ENCODE data around the gene DHX8. TPM values are rescaled to one million over a fixed set of nuclear protein-coding genes. Genes with fewer than 3 reads are reported as not detected.

DHX8 gene
- total and polyA plus RNA-seq, 2 donors (not counting 1 experiment from before 2014, with no cell fraction given) = 31.2 to 42.3 TPM

DNA sequence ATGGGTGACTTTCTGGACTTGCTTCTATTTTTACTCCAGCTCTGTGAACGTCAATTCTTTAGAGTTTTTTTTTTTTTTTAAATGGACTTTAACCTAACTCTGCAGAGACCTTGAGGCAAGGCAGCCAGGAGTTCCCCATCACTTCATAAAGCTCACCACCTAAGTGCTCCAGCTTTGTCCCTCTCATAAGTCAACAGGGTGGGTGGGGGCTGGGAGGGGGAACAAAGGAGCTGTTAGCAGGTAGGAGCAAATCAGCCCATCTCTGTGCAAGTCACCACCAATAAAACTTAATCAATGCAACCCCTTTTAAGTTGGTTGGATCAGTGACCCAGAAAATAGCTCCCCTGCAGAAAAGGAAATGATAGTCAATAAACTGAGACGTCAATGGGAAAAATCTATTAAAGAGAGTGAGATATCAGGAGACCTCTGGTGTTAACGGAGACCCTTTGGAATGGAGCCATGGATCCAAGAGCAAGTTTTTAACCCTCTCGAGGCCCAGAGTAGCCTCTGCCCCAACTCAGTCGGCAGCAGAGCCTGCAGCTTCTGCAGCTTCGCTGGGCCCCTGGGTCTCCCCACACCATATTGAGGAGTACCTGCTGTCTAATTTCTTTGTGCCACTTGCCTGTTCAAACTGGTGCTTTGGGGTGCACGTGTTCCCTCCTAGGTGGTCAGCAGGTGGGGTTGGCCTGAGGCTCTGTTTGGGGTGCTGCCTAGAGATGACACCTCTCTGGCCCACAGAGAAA is 90.0 kb downstream of the DHX8 start:
- Histone ChIP-seq H4K20me1 (ENCODE audit: control insufficient read depth, extremely low read depth, insufficient read depth, low read length) (no peaks in the 10 kb centered on the region), H3K36me3 (ENCODE audit: control insufficient read depth, insufficient read depth, low read length) (no peaks in the 10 kb centered on the region), H3K4me2 (ENCODE audit: extremely low read depth, insufficient read depth, low read length) (no peak overlapping the region), H3K9ac (ENCODE audit: insufficient read depth, low read length) (no peak overlapping the region), H3K4me1 (ENCODE audit: control insufficient read depth, extremely low read depth, insufficient read depth, low read length) (peaks cover 3% of the 10 kb centered on the region), H3K27me3 (ENCODE audit: control insufficient read depth, insufficient read depth, low read length) (no peaks in the 10 kb centered on the region), H3K4me3 (replicated peaks in 1 of 4; ENCODE audit: control extremely low read depth in 1 of 4, insufficient read depth in 1 of 4, low read depth in 3 of 4, low read length in 4 of 4) (no peak overlapping the region), H3K9me3 (ENCODE audit: control insufficient read depth, insufficient read depth, low read depth, low read length) (no peaks in the 10 kb centered on the region), H2AFZ (ENCODE audit: low read length) (no peak overlapping the region), H3K79me2 (ENCODE audit: control insufficient read depth, insufficient read depth, low read length) (no peaks in the 10 kb centered on the region), H3K27ac (ENCODE audit: insufficient read depth, low read length) (no peak overlapping the region)
- TF ChIP-seq, protein P1, sequence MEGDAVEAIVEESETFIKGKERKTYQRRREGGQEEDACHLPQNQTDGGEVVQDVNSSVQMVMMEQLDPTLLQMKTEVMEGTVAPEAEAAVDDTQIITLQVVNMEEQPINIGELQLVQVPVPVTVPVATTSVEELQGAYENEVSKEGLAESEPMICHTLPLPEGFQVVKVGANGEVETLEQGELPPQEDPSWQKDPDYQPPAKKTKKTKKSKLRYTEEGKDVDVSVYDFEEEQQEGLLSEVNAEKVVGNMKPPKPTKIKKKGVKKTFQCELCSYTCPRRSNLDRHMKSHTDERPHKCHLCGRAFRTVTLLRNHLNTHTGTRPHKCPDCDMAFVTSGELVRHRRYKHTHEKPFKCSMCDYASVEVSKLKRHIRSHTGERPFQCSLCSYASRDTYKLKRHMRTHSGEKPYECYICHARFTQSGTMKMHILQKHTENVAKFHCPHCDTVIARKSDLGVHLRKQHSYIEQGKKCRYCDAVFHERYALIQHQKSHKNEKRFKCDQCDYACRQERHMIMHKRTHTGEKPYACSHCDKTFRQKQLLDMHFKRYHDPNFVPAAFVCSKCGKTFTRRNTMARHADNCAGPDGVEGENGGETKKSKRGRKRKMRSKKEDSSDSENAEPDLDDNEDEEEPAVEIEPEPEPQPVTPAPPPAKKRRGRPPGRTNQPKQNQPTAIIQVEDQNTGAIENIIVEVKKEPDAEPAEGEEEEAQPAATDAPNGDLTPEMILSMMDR (conservative IDR thresholded peaks at IDR 0.05 in 1 of 2, IDR thresholded peaks at IDR 0.05 in 1 of 2; ENCODE audit: low read depth in 1 of 2, low read length in 2 of 2) = no peak
- no peak for TF ChIP-seq EZH2 (IDR thresholded peaks at IDR 0.05; ENCODE audit: low read length, missing control alignments)
- DNase-seq (ENCODE audit: low read depth in 2 of 2) = no peak

GRCh38 chr17:43574348-43574747 is 90.6 kb downstream of the DHX8 start:
- peaks cover 6% of the 10 kb centered on the region for H3K4me1 ChIP-seq (ENCODE audit: control insufficient read depth, extremely low read depth, insufficient read depth, low read length)
- no peaks in the 10 kb centered on the region for H3K79me2 ChIP-seq (ENCODE audit: control insufficient read depth, insufficient read depth, low read length)
- H3K27me3 ChIP-seq (ENCODE audit: control insufficient read depth, insufficient read depth, low read length) = no peaks in the 10 kb centered on the region
- no peaks in the 10 kb centered on the region for H4K20me1 ChIP-seq (ENCODE audit: control insufficient read depth, extremely low read depth, insufficient read depth, low read length)
- no peak overlapping the region for H3K9ac ChIP-seq (ENCODE audit: insufficient read depth, low read length)
- H2AFZ ChIP-seq (ENCODE audit: low read length) = no peak overlapping the region
- H3K4me3 ChIP-seq (replicated peaks in 1 of 4; ENCODE audit: control extremely low read depth in 1 of 4, insufficient read depth in 1 of 4, low read depth in 3 of 4, low read length in 4 of 4) = no peak overlapping the region
- H3K9me3 ChIP-seq (ENCODE audit: control insufficient read depth, insufficient read depth, low read depth, low read length) = no peaks in the 10 kb centered on the region
- no peak for DNase-seq (ENCODE audit: low read depth in 2 of 2)
- no peaks in the 10 kb centered on the region for H3K36me3 ChIP-seq (ENCODE audit: control insufficient read depth, insufficient read depth, low read length)
- no peak for TF ChIP-seq EZH2 (IDR thresholded peaks at IDR 0.05; ENCODE audit: low read length, missing control alignments)
- H3K4me2 ChIP-seq (ENCODE audit: extremely low read depth, insufficient read depth, low read length) = no peak overlapping the region
- no peak overlapping the region for H3K27ac ChIP-seq (ENCODE audit: insufficient read depth, low read length)

GRCh38 chr17:43574896-43575525 is 91.2 kb downstream of the DHX8 start:
- Histone ChIP-seq H3K27me3 (ENCODE audit: control insufficient read depth, insufficient read depth, low read length) (no peaks in the 10 kb centered on the region), H3K4me1 (ENCODE audit: control insufficient read depth, extremely low read depth, insufficient read depth, low read length) (peaks cover 7% of the 10 kb centered on the region), H3K4me2 (ENCODE audit: extremely low read depth, insufficient read depth, low read length) (no peak overlapping the region), H3K36me3 (ENCODE audit: control insufficient read depth, insufficient read depth, low read length) (no peaks in the 10 kb centered on the region), H3K79me2 (ENCODE audit: control insufficient read depth, insufficient read depth, low read length) (no peaks in the 10 kb centered on the region), H3K9ac (ENCODE audit: insufficient read depth, low read length) (no peak overlapping the region), H3K27ac (ENCODE audit: insufficient read depth, low read length) (no peak overlapping the region), H4K20me1 (ENCODE audit: control insufficient read depth, extremely low read depth, insufficient read depth, low read length) (no peaks in the 10 kb centered on the region), H3K9me3 (ENCODE audit: control insufficient read depth, insufficient read depth, low read depth, low read length) (no peaks in the 10 kb centered on the region), H3K4me3 (replicated peaks in 1 of 4; ENCODE audit: control extremely low read depth in 1 of 4, insufficient read depth in 1 of 4, low read depth in 3 of 4, low read length in 4 of 4) (no peak overlapping the region), H2AFZ (ENCODE audit: low read length) (no peak overlapping the region)
- no peak for DNase-seq (ENCODE audit: low read depth in 2 of 2)
- TF ChIP-seq, protein P1 (conservative IDR thresholded peaks at IDR 0.05 in 1 of 2, IDR thresholded peaks at IDR 0.05 in 1 of 2; ENCODE audit: low read depth in 1 of 2, low read length in 2 of 2) = no peak
- no peak for TF ChIP-seq EZH2 (IDR thresholded peaks at IDR 0.05; ENCODE audit: low read length, missing control alignments)

Other genes starting within 250 kb of the DHX8 start
- not detected in 2 replicates for gene RNU2-1, start 250.0 kb upstream of the DHX8 start, total RNA-seq
- not detected in 2 replicates for gene RNU2-1, start 250.0 kb upstream of the DHX8 start, polyA plus RNA-seq
- gene ARL4D, start 85.0 kb upstream of the DHX8 start, total RNA-seq = 46.4 and 60.6 TPM in 2 replicates
- gene ARL4D, start 85.0 kb upstream of the DHX8 start, polyA plus RNA-seq = 12.5 and 14.0 TPM in 2 replicates
- gene ETV4, start 62.4 kb downstream of the DHX8 start, total RNA-seq = 0.33 and 0.51 TPM in 2 replicates
- 1.8 and 4.1 TPM in 2 replicates for gene ETV4, start 62.4 kb downstream of the DHX8 start, polyA plus RNA-seq
- not detected in 2 replicates for gene MEOX1, start 177.9 kb downstream of the DHX8 start, total RNA-seq
- not detected in 2 replicates for gene MEOX1, start 177.9 kb downstream of the DHX8 start, polyA plus RNA-seq